Vagina (tissue), 2 donors: ENCODE measurements around the gene ERG. TPM values are rescaled to one million over a fixed set of nuclear protein-coding genes. Genes with fewer than 3 reads are reported as not detected.

Source experiments
- DNase-seq, 2 donors: peaks; one replicate each; pipeline ENCODE4 v3.0.0-alpha.2; 2017; ENCODE audit errors: extremely low spot score in 2 of 2
- H3K27ac ChIP-seq: fragments of 200-600 bp; sonication (generic); one replicate; pipeline ENCODE4 v1.5.1; 2019
- H3K27me3 ChIP-seq: fragments of 200-600 bp; sonication (generic); one replicate; pipeline ENCODE4 v1.5.1; 2019
- H3K36me3 ChIP-seq, 2 donors: fragments of 200-600 bp; sonication (generic); one replicate each; pipeline ENCODE4 v1.5.1; 2017 to 2019
- H3K4me1 ChIP-seq: fragments of 200-600 bp; sonication (generic); one replicate; pipeline ENCODE4 v1.5.1; 2019
- H3K4me3 ChIP-seq, 2 donors: fragments of 200-600 bp; sonication (generic); 1 replicate in 1 of 2; 2 replicates in 1 of 2; pipeline ENCODE4 v1.5.1; 2016 to 2019
- H3K9me3 ChIP-seq: fragments of 200-600 bp; sonication (generic); one replicate; pipeline ENCODE4 v1.5.1; 2019
- CTCF ChIP-seq, 3 experiments: fragments of 450-650 bp in 2 of 3; fragments of 200-600 bp in 1 of 3; sonication (generic) in 1 of 3; IDR thresholded peaks; one replicate each; pipeline ENCODE4 v1.5.1; 2017 to 2019; ENCODE audit warnings: antibody characterized with exemption in 3 of 3, mild to moderate bottlenecking in 2 of 3, moderate library complexity in 2 of 3
- POLR2A ChIP-seq, 2 donors: fragments of 450-650 bp; IDR thresholded peaks; one replicate each; pipeline ENCODE4 v1.6.1; 2017; ENCODE audit warnings: antibody characterized with exemption in 2 of 2, mild to moderate bottlenecking in 2 of 2, moderate library complexity in 2 of 2
- POLR2AphosphoS5 ChIP-seq, 2 donors: sonication (generic); formaldehyde crosslinking; IDR thresholded peaks; one replicate each; pipeline ENCODE4 v1.9.0; 2017; ENCODE audit warnings: antibody characterized with exemption in 2 of 2, mild to moderate bottlenecking in 2 of 2, low read depth in 1 of 2; ENCODE audit not compliant: insufficient read depth in 1 of 2
- intact Hi-C: fragments of 100-400 bp; cut with DNase I; formaldehyde crosslinking; loops from one replicate; pipeline ENCODE4 v1.15.1; 2023
- total RNA-seq: library from RNA; depleted of rRNA; stranded (reverse); fragments of >200 nt; gene quantifications from one replicate; pipeline ENCODE4 v1.2.3, GENCODE V29; 2016

ERG gene
- total RNA-seq, 1 donor from 2014 or later, result 20.9 TPM

- H3K36me3 ChIP-seq, result no peaks in the 10 kb centered on the region
- peak in 1 of 2 donors; percentile 84 for DNase-seq
- no peaks in the 10 kb centered on the region for H3K9me3 ChIP-seq
- H3K27ac ChIP-seq, result peak overlapping the region; percentile 48
- H3K27me3 ChIP-seq, result no peaks in the 10 kb centered on the region
- intact Hi-C loops, result no loop called here
- peaks cover 10% of the 10 kb centered on the region for H3K4me1 ChIP-seq
- TF ChIP-seq POLR2AphosphoS5 (IDR thresholded peaks at IDR 0.05; ENCODE audit: insufficient read depth in 1 of 2, low read depth in 1 of 2) (peak in 1 of 2 donors; percentile 50), CTCF (IDR thresholded peaks at IDR 0.05) (no peak)
- peak overlapping the region; percentile 16 to 23 for H3K4me3 ChIP-seq
Observed at GRCh38 chr21:38503583-38503982, 5.3 kb upstream of the ERG start.

- peaks cover 10% of the 10 kb centered on the region for H3K4me1 ChIP-seq
- intact Hi-C loops, result no loop called here
- no peak for TF ChIP-seq CTCF (IDR thresholded peaks at IDR 0.05)
- no peak for TF ChIP-seq POLR2A (IDR thresholded peaks at IDR 0.05)
- TF ChIP-seq POLR2AphosphoS5 (IDR thresholded peaks at IDR 0.05; ENCODE audit: insufficient read depth in 1 of 2, low read depth in 1 of 2), result no peak
- no peaks in the 10 kb centered on the region for H3K36me3 ChIP-seq
- no peak overlapping the region for H3K4me3 ChIP-seq
- DNase-seq, result no peak
- no peaks in the 10 kb centered on the region for H3K9me3 ChIP-seq
- peak overlapping the region; percentile 2 for H3K27ac ChIP-seq
- H3K27me3 ChIP-seq, result no peaks in the 10 kb centered on the region
Observed at GRCh38 chr21:38500073-38500472, 1.8 kb upstream of the ERG start.

GRCh38 chr21:38499296-38499695 lies 1.0 kb upstream of the ERG start:
- no peaks in the 10 kb centered on the region for H3K9me3 ChIP-seq
- intact Hi-C loops, result no loop called here
- TF ChIP-seq CTCF (IDR thresholded peaks at IDR 0.05) (no peak), POLR2A (IDR thresholded peaks at IDR 0.05) (no peak), POLR2AphosphoS5 (IDR thresholded peaks at IDR 0.05; ENCODE audit: insufficient read depth in 1 of 2, low read depth in 1 of 2) (no peak)
- H3K27ac ChIP-seq, result peak overlapping the region; percentile 23
- H3K27me3 ChIP-seq, result no peaks in the 10 kb centered on the region
- no peak overlapping the region for H3K4me3 ChIP-seq
- H3K4me1 ChIP-seq, result peaks cover 10% of the 10 kb centered on the region
- DNase-seq, result no peak
- no peaks in the 10 kb centered on the region for H3K36me3 ChIP-seq

GRCh38 chr21:38496224-38496623 lies 2.1 kb downstream of the ERG start:
- peak overlapping the region; percentile 60 for H3K27ac ChIP-seq
- H3K36me3 ChIP-seq, result no peaks in the 10 kb centered on the region
- peak overlapping the region in 1 of 2 donors; percentile 35 for H3K4me3 ChIP-seq
- no peaks in the 10 kb centered on the region for H3K27me3 ChIP-seq
- no peak for DNase-seq
- intact Hi-C loops, result no loop called here
- no peaks in the 10 kb centered on the region for H3K4me1 ChIP-seq
- no peak for TF ChIP-seq POLR2AphosphoS5 (IDR thresholded peaks at IDR 0.05; ENCODE audit: insufficient read depth in 1 of 2, low read depth in 1 of 2)
- TF ChIP-seq CTCF (IDR thresholded peaks at IDR 0.05), result no peak
- no peak for TF ChIP-seq POLR2A (IDR thresholded peaks at IDR 0.05)
- no peaks in the 10 kb centered on the region for H3K9me3 ChIP-seq

GRCh38 chr21:38495696-38496095 lies 2.6 kb downstream of the ERG start:
- H3K36me3 ChIP-seq, result no peaks in the 10 kb centered on the region
- no peaks in the 10 kb centered on the region for H3K27me3 ChIP-seq
- DNase-seq, result no peak
- no peaks in the 10 kb centered on the region for H3K4me1 ChIP-seq
- intact Hi-C loops, result no loop called here
- peak overlapping the region in 1 of 2 donors; percentile 35 for H3K4me3 ChIP-seq
- no peaks in the 10 kb centered on the region for H3K9me3 ChIP-seq
- peak overlapping the region; percentile 60 for H3K27ac ChIP-seq
- TF ChIP-seq CTCF (IDR thresholded peaks at IDR 0.05), result no peak
- no peak for TF ChIP-seq POLR2A (IDR thresholded peaks at IDR 0.05)
- no peak for TF ChIP-seq POLR2AphosphoS5 (IDR thresholded peaks at IDR 0.05; ENCODE audit: insufficient read depth in 1 of 2, low read depth in 1 of 2)
